ENCODE measurements around the gene P3H2.

Gene P3H2

DNA sequence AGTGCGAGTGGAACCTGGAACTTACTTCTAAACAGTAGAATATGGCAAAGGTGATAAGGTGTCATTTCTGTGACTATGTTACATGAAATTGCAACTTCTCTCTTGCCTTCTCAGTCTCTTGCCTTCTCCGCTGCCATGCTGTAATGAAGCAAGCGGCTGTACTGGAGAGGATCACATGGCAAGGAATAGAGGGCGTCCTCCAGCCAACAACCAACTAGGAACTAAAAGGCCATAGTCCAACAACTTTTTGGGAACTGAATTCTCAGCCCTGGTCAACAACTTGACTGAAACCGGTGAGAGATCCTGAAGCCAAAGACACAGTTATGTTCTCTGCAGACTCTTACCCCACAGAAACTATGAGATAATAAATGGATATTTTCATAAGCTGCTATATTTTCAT is 143.5 kb downstream of the P3H2 start:
- no peak for DNase-seq (ENCODE audit: low read depth)
- TF ChIP-seq, protein P1, sequence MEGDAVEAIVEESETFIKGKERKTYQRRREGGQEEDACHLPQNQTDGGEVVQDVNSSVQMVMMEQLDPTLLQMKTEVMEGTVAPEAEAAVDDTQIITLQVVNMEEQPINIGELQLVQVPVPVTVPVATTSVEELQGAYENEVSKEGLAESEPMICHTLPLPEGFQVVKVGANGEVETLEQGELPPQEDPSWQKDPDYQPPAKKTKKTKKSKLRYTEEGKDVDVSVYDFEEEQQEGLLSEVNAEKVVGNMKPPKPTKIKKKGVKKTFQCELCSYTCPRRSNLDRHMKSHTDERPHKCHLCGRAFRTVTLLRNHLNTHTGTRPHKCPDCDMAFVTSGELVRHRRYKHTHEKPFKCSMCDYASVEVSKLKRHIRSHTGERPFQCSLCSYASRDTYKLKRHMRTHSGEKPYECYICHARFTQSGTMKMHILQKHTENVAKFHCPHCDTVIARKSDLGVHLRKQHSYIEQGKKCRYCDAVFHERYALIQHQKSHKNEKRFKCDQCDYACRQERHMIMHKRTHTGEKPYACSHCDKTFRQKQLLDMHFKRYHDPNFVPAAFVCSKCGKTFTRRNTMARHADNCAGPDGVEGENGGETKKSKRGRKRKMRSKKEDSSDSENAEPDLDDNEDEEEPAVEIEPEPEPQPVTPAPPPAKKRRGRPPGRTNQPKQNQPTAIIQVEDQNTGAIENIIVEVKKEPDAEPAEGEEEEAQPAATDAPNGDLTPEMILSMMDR (conservative IDR thresholded peaks at IDR 0.05; ENCODE audit: low read depth, low read length): no peak
- H3K4me3 ChIP-seq (ENCODE audit: low read depth, low read length): no peak overlapping the region

DNA sequence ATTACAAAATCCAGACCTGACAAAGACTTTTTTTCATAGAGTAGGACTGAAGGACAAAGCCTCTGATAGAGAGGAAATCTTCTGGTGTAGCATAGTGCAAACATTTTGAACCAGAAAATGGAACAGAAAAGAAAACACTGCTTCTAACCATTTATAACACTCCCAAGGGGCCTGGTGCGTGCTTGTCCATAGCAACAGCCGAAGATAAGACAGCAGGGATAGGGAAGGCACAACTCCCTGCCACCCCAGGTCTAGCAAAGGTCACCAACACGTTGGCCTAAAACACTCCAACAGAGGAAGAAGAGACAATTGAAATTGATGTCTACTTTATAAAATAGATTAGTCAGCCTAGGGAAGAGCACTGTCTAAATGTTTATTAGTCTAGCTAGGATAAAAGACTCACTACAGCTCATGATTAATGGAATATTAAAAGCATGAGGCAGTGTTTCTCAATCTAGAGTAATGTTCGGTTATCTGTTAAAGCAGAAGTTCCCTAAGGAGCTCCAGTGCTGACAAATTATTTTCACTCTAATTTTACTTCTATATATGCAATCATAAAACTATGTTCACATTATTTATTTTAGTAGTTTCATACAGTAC is 145.2 kb downstream of the P3H2 start:
- TF ChIP-seq, protein P1 (conservative IDR thresholded peaks at IDR 0.05; ENCODE audit: low read depth, low read length): no peak
- DNase-seq (ENCODE audit: low read depth): peak; percentile 11
- no peak overlapping the region for H3K4me3 ChIP-seq (ENCODE audit: low read depth, low read length)

DNA sequence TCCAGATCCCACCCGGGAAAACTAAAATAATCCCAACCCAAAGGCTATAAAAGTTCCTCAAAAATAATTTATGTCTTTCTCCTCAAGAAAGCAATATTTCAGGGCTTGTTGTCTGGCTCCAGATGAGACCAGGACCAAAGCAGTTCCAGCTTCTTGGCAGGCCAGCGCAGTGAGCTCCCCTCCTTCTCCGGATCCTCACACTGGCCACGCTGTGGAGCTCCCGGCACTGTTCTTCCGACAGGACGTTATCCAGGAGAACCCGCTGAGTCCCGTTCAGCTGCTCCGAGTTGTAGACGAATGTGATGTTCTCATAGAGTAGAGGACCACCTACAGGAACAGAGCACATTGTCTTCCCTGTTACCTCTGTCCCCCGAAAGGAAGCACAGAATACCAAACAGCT is 146.3 kb downstream of the P3H2 start:
- TF ChIP-seq, protein P1 (conservative IDR thresholded peaks at IDR 0.05; ENCODE audit: low read depth, low read length): no peak
- H3K4me3 ChIP-seq (ENCODE audit: low read depth, low read length): no peak overlapping the region
- no peak for DNase-seq (ENCODE audit: low read depth)

DNA sequence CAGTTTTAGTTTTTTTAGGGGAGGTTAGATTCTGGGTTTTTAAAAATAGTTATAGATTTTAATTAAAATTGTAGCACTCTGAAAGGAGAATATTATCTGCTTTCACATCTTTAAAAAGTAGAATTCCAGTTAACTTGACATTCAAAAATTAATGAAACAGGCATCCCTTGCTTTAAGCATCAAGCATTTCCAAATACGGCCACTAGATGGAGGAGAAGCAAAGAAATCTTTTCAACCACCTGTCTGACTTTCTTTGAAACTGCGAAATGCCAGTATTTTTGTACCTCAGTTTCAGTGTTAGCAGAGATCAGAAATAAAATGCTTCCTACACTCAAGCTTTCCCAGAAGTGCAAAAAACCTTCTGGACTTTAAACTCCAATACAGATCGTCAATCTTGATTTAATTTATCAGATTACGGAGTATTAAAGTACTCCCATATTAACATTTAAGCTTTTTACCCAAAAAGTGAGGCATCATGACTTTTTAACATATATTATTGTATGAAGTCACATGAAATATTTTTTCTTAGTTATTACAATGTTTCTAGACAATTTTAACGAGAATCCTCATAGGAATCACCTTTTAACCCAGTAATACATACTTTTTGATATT is 153.3 kb downstream of the P3H2 start:
- H3K4me3 ChIP-seq (ENCODE audit: low read depth, low read length): no peak overlapping the region
- DNase-seq (ENCODE audit: low read depth): peak; percentile 79
- TF ChIP-seq, protein P1 (conservative IDR thresholded peaks at IDR 0.05; ENCODE audit: low read depth, low read length): peak; percentile 79

DNA sequence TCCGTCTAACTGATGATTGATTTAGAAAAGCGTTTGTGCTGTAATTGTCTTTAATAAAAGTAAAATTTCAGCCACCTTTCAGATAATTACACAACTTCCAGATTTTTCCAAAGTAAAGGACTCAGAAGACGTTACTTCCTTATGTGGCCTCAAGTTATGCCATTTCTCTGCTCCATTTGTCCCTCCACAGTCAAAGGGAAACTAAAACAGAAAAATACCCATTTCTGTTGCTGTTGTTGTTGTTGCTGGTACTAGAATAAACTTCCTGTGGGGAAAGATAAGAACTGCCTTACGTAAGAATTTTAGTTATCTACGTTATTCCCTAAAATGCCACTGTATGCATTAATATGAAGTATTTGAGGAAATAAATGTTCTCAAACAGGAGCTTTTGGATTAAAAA is 153.9 kb downstream of the P3H2 start:
- no peak for DNase-seq (ENCODE audit: low read depth)
- TF ChIP-seq, protein P1 (conservative IDR thresholded peaks at IDR 0.05; ENCODE audit: low read depth, low read length): no peak
- H3K4me3 ChIP-seq (ENCODE audit: low read depth, low read length): no peak overlapping the region

DNA sequence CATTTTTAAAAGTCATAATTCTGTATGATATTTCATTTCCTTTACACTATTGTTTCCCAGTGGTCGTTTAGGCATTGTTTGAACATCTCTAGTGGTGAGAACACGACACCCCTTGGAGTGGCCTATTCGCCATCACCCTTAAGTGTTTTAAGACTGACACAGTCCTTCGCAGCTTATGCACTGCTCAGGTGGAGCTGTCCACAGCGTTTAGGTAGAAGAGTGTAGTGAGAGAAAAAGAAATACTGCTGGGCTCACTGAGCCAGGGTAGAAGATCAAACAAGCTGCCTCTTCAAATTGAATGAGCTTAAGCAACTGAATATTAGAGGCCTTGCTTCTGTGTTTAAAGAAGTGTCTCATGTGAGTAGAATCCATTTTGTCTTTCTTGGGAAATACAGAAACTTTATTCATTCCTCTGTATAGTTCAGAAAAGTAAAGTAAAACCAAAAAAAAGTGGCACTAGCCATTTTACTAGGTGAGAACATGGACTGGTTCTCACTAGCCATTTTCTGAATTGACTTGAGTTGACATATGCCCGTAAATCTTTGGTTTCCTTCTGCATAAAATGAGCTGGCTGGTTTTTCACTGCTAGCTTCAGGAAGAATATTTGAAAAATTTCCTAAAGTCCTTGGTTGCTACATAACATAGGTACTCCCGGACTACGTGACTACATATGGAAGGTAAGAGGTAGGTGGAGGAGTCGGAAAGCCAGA is 155.9 kb downstream of the P3H2 start:
- no peak for DNase-seq (ENCODE audit: low read depth)
- H3K4me3 ChIP-seq (ENCODE audit: low read depth, low read length): no peak overlapping the region
- TF ChIP-seq, protein P1 (conservative IDR thresholded peaks at IDR 0.05; ENCODE audit: low read depth, low read length): no peak

All from choroid plexus epithelial cell (primary cell).